Measurements from ENCODE around the gene BCL7B. TPM values are rescaled to one million over a fixed set of nuclear protein-coding genes. Genes with fewer than 3 reads are reported as not detected.
"Not testable (repeated sequence)": the region's sequence is repeated elsewhere in the genome, so short reads cannot be mapped to it uniquely, and the experiment has no call there.

Gene BCL7B
- total and polyA plus RNA-seq, 10 donors: 40.1 to 79.2 (median 58.2) TPM

DNA sequence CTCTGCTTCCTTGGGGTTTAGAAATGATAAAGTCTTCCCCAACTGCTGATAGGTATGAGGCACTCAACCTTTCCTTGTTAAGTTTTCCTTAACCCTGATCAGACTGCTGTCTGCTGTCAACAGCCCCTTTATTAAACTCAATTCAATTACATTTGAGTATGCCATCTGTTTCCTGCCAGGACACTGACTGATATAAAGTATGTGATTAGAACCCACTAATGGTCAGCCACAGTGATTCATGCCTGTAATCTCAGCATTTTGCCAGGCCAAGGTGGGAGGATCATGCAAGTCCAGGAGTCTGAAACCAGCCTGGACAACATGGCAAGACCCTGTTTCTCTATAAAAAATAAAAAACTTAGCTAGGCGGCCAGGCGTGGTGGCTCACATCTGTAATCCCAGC lies 53.5 kb downstream of the BCL7B start:
- Histone ChIP-seq H3K9me3 (no peaks in the 10 kb centered on the region), H3K4me1 (no peaks in the 10 kb centered on the region), H3K4me3 (no peak overlapping the region), H3K27ac (no peak overlapping the region), H3K27me3 (replicated peaks in 1 of 7) (no peaks in the 10 kb centered on the region), H3K36me3 (peaks cover 3 to 100% (median 97%) of the 10 kb centered on the region in 6 donors)
- no peak for TF ChIP-seq POLR2A (IDR thresholded peaks at IDR 0.05)
- TF ChIP-seq POLR2AphosphoS5 (IDR thresholded peaks at IDR 0.05): no peak
- TF ChIP-seq, protein P1, sequence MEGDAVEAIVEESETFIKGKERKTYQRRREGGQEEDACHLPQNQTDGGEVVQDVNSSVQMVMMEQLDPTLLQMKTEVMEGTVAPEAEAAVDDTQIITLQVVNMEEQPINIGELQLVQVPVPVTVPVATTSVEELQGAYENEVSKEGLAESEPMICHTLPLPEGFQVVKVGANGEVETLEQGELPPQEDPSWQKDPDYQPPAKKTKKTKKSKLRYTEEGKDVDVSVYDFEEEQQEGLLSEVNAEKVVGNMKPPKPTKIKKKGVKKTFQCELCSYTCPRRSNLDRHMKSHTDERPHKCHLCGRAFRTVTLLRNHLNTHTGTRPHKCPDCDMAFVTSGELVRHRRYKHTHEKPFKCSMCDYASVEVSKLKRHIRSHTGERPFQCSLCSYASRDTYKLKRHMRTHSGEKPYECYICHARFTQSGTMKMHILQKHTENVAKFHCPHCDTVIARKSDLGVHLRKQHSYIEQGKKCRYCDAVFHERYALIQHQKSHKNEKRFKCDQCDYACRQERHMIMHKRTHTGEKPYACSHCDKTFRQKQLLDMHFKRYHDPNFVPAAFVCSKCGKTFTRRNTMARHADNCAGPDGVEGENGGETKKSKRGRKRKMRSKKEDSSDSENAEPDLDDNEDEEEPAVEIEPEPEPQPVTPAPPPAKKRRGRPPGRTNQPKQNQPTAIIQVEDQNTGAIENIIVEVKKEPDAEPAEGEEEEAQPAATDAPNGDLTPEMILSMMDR (IDR thresholded peaks at IDR 0.05 in 8 of 11, conservative IDR thresholded peaks at IDR 0.05 in 3 of 11): no peak
- 90 to 96% (median 94%) methylated on average over 2 of the region's 2 CpGs for WGBS, 5 donors
- no peak for DNase-seq
- intact Hi-C loops (cut with DNase I; ENCODE audit: low total_unique reads): no loop called here

DNA sequence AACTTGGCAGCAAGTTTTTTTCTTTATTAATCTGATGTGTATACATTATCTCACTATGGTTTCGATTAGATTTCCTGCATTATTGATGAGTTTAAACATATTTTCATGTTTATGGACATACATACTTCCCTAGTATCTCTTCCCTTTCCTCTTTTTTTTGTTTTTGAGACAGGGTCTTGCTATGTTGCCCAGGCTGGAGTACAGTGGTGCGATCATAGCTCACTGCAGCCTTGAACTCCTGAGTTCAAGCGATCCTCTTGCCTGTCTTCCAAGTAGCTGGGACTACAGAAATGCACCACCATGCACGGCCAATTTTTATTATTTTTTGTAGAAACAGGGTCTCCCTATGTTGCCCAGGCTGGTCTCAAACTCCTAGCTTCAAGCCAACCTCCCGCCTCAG lies 54.3 kb downstream of the BCL7B start:
- 94 to 100% (median 95%) methylated on average over 5 of the region's 5 CpGs for WGBS, 5 donors
- Histone ChIP-seq H3K27ac (no peak overlapping the region), H3K27me3 (replicated peaks in 1 of 7) (no peaks in the 10 kb centered on the region), H3K9me3 (no peaks in the 10 kb centered on the region), H3K4me3 (no peak overlapping the region), H3K36me3 (peaks cover 3 to 100% (median 97%) of the 10 kb centered on the region in 6 donors), H3K4me1 (no peaks in the 10 kb centered on the region)
- no peak for TF ChIP-seq POLR2AphosphoS5 (IDR thresholded peaks at IDR 0.05)
- intact Hi-C loops (cut with DNase I; ENCODE audit: low total_unique reads): no loop called here
- no peak for DNase-seq

DNA sequence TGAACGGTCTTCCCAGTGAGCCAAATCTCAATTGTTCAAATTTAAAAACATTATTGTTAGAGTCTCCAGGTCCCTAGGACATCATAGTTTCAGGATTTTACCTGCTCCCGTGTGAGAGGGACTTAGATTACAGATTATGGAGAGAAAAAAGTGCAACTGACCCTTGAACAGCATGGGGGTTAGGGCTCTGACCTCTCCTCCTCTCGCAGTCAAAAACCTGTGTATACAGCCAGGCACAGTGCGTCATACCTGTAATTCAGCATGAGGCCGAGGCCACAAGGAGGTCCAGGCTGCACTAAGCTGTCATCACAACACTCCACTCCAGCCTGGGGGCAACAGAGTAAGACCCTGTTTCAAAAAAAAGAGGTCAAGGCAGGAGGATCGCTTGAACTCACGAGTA lies 60.9 kb downstream of the BCL7B start:
- intact Hi-C loops (cut with DNase I; ENCODE audit: low total_unique reads): no loop called here

DNA sequence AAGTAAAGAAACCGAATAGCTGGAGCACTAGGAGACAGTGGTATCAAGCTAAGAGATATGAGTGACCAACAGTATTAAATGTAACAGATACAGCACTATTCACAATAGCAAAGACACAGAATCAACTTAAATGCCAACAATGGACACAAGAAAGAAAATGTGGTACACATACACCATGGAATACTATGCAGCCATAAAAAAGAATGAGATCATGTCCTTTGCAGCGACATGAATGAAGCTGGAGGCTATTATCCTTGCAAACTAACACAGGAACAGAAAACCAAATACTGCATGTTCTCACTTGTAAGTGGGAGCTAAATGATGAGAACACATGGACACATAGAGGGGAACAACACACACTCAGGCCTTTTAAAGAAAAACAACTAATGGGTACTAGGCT lies 62.0 kb downstream of the BCL7B start:
- intact Hi-C loops (cut with DNase I; ENCODE audit: low total_unique reads); H3K4me1 ChIP-seq; H3K4me3 ChIP-seq; H3K27me3 ChIP-seq (replicated peaks in 1 of 7); H3K9me3 ChIP-seq; DNase-seq; H3K27ac ChIP-seq: not testable (repeated sequence)
- 89 to 100% (median 97%) methylated on average over 2 of the region's 2 CpGs for WGBS, 5 donors
- peaks cover 0 to 100% (median 95%) of the 10 kb centered on the region in 6 donors for H3K36me3 ChIP-seq

More for the DNA sequence above, 60.9 kb downstream of the BCL7B start:
- Histone ChIP-seq H3K9me3 (no peaks in the 10 kb centered on the region), H3K4me1 (no peaks in the 10 kb centered on the region), H3K27ac (no peak overlapping the region), H3K36me3 (peaks cover 0 to 100% (median 96%) of the 10 kb centered on the region in 6 donors), H3K27me3 (replicated peaks in 1 of 7) (no peaks in the 10 kb centered on the region), H3K4me3 (no peak overlapping the region)
- TF ChIP-seq POLR2A (IDR thresholded peaks at IDR 0.05) (no peak), POLR2AphosphoS5 (IDR thresholded peaks at IDR 0.05) (no peak)
- TF ChIP-seq, protein P1 (IDR thresholded peaks at IDR 0.05 in 8 of 11, conservative IDR thresholded peaks at IDR 0.05 in 3 of 11): no peak
- no peak for DNase-seq
- WGBS, 5 donors: 94 to 100% (median 96%) methylated on average over 7 of the region's 7 CpGs

DNA sequence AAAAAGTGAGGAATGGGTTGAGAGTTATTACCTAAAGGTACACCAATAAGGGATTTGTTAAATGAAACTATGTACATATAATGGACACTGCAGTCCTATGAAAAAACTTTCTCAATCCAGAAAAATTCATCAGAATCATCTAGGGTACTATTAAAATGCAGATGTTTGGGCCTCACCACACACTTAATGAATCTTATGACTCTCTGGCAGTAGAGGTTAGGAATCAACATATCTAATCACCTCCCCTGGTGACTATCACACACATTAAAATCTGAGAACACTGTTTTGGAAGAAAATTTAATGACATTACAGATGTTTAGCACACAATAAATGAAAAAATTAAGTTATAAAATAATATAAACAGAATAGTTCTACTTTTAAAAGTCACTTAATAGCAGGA lies 67.5 kb downstream of the BCL7B start:
- intact Hi-C loops (cut with DNase I; ENCODE audit: low total_unique reads): no loop called here
- no peak for TF ChIP-seq POLR2AphosphoS5 (IDR thresholded peaks at IDR 0.05)
- TF ChIP-seq, protein P1 (IDR thresholded peaks at IDR 0.05 in 8 of 11, conservative IDR thresholded peaks at IDR 0.05 in 3 of 11): no peak
- TF ChIP-seq POLR2A (IDR thresholded peaks at IDR 0.05): no peak
- peaks cover 0 to 100% (median 89%) of the 10 kb centered on the region in 6 donors for H3K36me3 ChIP-seq

More for the DNA sequence above, 67.5 kb downstream of the BCL7B start:
- H3K27me3 ChIP-seq (replicated peaks in 1 of 7): no peaks in the 10 kb centered on the region
- H3K4me1 ChIP-seq: no peaks in the 10 kb centered on the region
- no peak for DNase-seq
- no peaks in the 10 kb centered on the region for H3K9me3 ChIP-seq
- no peak overlapping the region for H3K4me3 ChIP-seq
- no peak overlapping the region for H3K27ac ChIP-seq

Data from spleen (tissue), 11 donors.